Hematopoietic multipotent progenitor cell treated with erythropoietin and hydrocortisone succinate and interleukin-3 and kit ligand, for 15 days (in vitro differentiated cells): ENCODE results near the gene BTK.
"Not testable (repeated sequence)": the region's sequence is repeated elsewhere in the genome, so short reads cannot be mapped to it uniquely, and the experiment has no call there.

ENCODE experiments used
- DNase-seq: peaks from one replicate; pipeline ENCODE4 v3.0.0-alpha.2; 2015; ENCODE audit warnings: low spot score

The BTK gene

GRCh38 chrX:101337776-101338271 lies 48.2 kb downstream of the BTK start:
- DNase-seq, result no peak

DNA sequence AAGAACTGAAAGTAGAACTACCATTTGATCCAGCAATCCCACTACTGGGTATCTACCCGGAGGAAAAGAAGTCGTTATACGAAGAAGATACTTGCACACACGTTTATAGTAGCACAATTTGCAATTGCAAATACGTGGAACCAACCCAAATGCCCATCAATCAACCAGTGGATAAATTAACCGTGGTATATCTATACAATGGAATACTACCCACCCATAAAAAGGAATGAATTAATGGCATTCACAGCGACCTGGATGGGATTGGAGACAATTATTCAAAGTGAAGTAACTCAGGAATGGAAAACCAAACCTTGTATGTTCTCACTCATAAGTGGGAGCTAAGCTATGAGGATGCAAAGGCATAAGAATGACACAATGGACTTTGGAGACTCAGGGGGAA lies 51.7 kb downstream of the BTK start:
- DNase-seq, result not testable (repeated sequence)

- not testable (repeated sequence) for DNase-seq
Observed at GRCh38 chrX:101326600-101326999, 59.4 kb downstream of the BTK start.

GRCh38 chrX:101303790-101304189 lies 82.2 kb downstream of the BTK start:
- DNase-seq, result no peak
